Stomach (tissue), 4 donors: ENCODE data around the gene ZC3H10.

Source experiments
- CTCF ChIP-seq, 7 experiments: fragments of 450-650 bp in 4 of 7; fragments of 200-600 bp in 3 of 7; sonication (generic) in 3 of 7; IDR thresholded peaks; one replicate each; pipeline ENCODE4 v1.5.1; 2016 to 2019; ENCODE audit warnings: antibody characterized with exemption in 7 of 7, control low read depth in 2 of 7, mild to moderate bottlenecking in 1 of 7
- POLR2A ChIP-seq, 4 donors: fragments of 450-650 bp; IDR thresholded peaks; one replicate each; pipeline ENCODE4 v1.6.1; 2016; ENCODE audit warnings: antibody characterized with exemption in 4 of 4, control low read depth in 2 of 4, mild to moderate bottlenecking in 1 of 4, moderate library complexity in 1 of 4
- POLR2AphosphoS5 ChIP-seq, 3 donors: sonication (generic); formaldehyde crosslinking; IDR thresholded peaks; one replicate each; pipeline ENCODE4 v1.6.1; 2016; ENCODE audit warnings: antibody characterized with exemption in 3 of 3

GRCh38 chr12:56121204-56121870 lies 3.3 kb downstream of the ZC3H10 start:
- TF ChIP-seq CTCF (IDR thresholded peaks at IDR 0.05) = no peak
- TF ChIP-seq POLR2A (IDR thresholded peaks at IDR 0.05) = no peak
- no peak for TF ChIP-seq POLR2AphosphoS5 (IDR thresholded peaks at IDR 0.05)
